SK-N-SH (cell line): ENCODE measurements around the gene SMKR1. TPM values are rescaled to one million over a fixed set of nuclear protein-coding genes. Genes with fewer than 3 reads are reported as not detected.

ENCODE experiments used
- CTCF ChIA-PET: fragments of 300-600, 350-600 bp; formaldehyde crosslinking; extraction: SDS; loops from one replicate; lab custom pipeline; 2021; lab: Yijun Ruan, JAX
- POLR2A ChIA-PET: fragments of 350-600 bp; sonication (Branson Sonifier 250); formaldehyde crosslinking; extraction: SDS; loops from one replicate; lab custom pipeline; 2020; ENCODE audit warnings: antibody characterized with exemption, inconsistent platforms; lab: Yijun Ruan, JAX
- DNase-seq: peaks from one replicate; pipeline ENCODE4 v3.0.0; 2012
- H2AFZ ChIP-seq: fragments of 200-600 bp; sonication (generic); 2 replicates; pipeline ENCODE4 v1.8.1; 2016; ENCODE audit warnings: antibody characterized with exemption, mild to moderate bottlenecking, low read depth
- H3F3A ChIP-seq: fragments of 200-600 bp; sonication (generic); replicated peaks from 2 replicates; pipeline ENCODE3; 2016; ENCODE audit warnings: antibody characterized with exemption, mild to moderate bottlenecking; ENCODE audit not compliant: insufficient read depth
- H3K27ac ChIP-seq, 2 experiments: fragments of 200-500 bp in 1 of 2; fragments of 200-600 bp in 1 of 2; sonication (Bioruptor generic) in 1 of 2; sonication (generic), shearing (Covaris generic) in 1 of 2; 2 replicates each; pipeline versions ENCODE4 v1.5.1 to v1.6.1; 2014 to 2016; ENCODE audit warnings: low read depth in 2 of 2, inconsistent platforms in 1 of 2, low read length in 1 of 2, mild to moderate bottlenecking in 1 of 2, mixed read lengths in 1 of 2
- H3K27me3 ChIP-seq: fragments of 200-600 bp; sonication (generic), shearing (Covaris generic); 2 replicates; pipeline ENCODE4 v1.6.1; 2016; ENCODE audit warnings: mixed run types; ENCODE audit not compliant: insufficient read depth
- H3K36me3 ChIP-seq, 2 experiments: fragments of 200-500 bp in 1 of 2; fragments of 200-600 bp in 1 of 2; sonication (Bioruptor generic) in 1 of 2; sonication (generic) in 1 of 2; replicated peaks in 1 of 2; 2 replicates each; pipeline versions ENCODE3 to v1.5.1; 2014 to 2016; ENCODE audit warnings: low read length in 1 of 2, mild to moderate bottlenecking in 1 of 2; ENCODE audit not compliant: insufficient read depth in 2 of 2, control insufficient read depth in 1 of 2
- H3K4me1 ChIP-seq, 2 experiments: fragments of 200-500 bp in 1 of 2; fragments of 200-600 bp in 1 of 2; sonication (Bioruptor generic) in 1 of 2; sonication (generic), shearing (Covaris generic) in 1 of 2; 2 replicates each; pipeline versions ENCODE4 v1.5.1 to v1.6.1; 2014 to 2016; ENCODE audit warnings: low read depth in 1 of 2, low read length in 1 of 2, mixed run types in 1 of 2; ENCODE audit not compliant: insufficient read depth in 2 of 2, control insufficient read depth in 1 of 2
- H3K4me2 ChIP-seq: fragments of 200-600 bp; sonication (generic), shearing (Covaris generic); 2 replicates; pipeline ENCODE4 v1.6.1; 2017; ENCODE audit warnings: mixed run types
- H3K4me3 ChIP-seq, 2 experiments: fragments of 200-500 bp in 1 of 2; fragments of 200-600 bp in 1 of 2; sonication (Bioruptor generic) in 1 of 2; sonication (generic), shearing (Covaris generic) in 1 of 2; 2 replicates each; pipeline versions ENCODE4 v1.5.1 to v1.8.1; 2014 to 2016; ENCODE audit warnings: low read depth in 2 of 2, inconsistent platforms in 1 of 2, low read length in 1 of 2, mild to moderate bottlenecking in 1 of 2, mixed read lengths in 1 of 2, moderate library complexity in 1 of 2
- H3K79me2 ChIP-seq: fragments of 200-600 bp; sonication (generic); 2 replicates; pipeline ENCODE4 v1.8.1; 2017; ENCODE audit warnings: mild to moderate bottlenecking; ENCODE audit not compliant: insufficient read depth
- H3K9ac ChIP-seq: fragments of 200-600 bp; sonication (generic); 2 replicates; pipeline ENCODE4 v1.6.1; 2017; ENCODE audit warnings: mixed run types
- H3K9me2 ChIP-seq: fragments of 200-600 bp; sonication (generic); 2 replicates; pipeline ENCODE4 v1.6.1; 2017; ENCODE audit warnings: mixed run types
- H3K9me3 ChIP-seq: fragments of 200-600 bp; sonication (generic); 2 replicates; pipeline ENCODE4 v1.6.1; 2017; ENCODE audit warnings: mixed run types, mild to moderate bottlenecking, moderate library complexity
- H4K20me1 ChIP-seq: fragments of 200-600 bp; sonication (generic); 2 replicates; pipeline ENCODE4 v1.6.1; 2017; ENCODE audit warnings: mild to moderate bottlenecking, mixed run types; ENCODE audit not compliant: insufficient read depth
- FOSL2 ChIP-seq: IDR thresholded peaks from 2 replicates; pipeline ENCODE4 v1.4.0; 2012; ENCODE audit warnings: low read depth, mild to moderate bottlenecking, moderate library complexity, borderline replicate concordance
- IRF3 ChIP-seq: fragments of 150-350 bp; IDR thresholded peaks from 2 replicates; pipeline ENCODE4 v1.6.1; 2016; ENCODE audit warnings: mild to moderate bottlenecking, low read depth, low read length
- MAX ChIP-seq: IDR thresholded peaks from 2 replicates; pipeline ENCODE4 v1.4.0; 2012; ENCODE audit warnings: low read depth
- NFIC ChIP-seq: IDR thresholded peaks from 2 replicates; pipeline ENCODE4 v1.4.0; 2012; ENCODE audit warnings: borderline replicate concordance
- REST ChIP-seq: IDR thresholded peaks from 2 replicates; pipeline ENCODE4 v1.6.1; 2012; ENCODE audit warnings: mild to moderate bottlenecking, low read depth, low read length, moderate library complexity
- RFX5 ChIP-seq: IDR thresholded peaks from 2 replicates; pipeline ENCODE4 v1.6.1; 2012; ENCODE audit warnings: mild to moderate bottlenecking, improper control_type of control experiment, low read length
- SMC3 ChIP-seq: IDR thresholded peaks from 2 replicates; pipeline ENCODE4 v1.6.1; 2012; ENCODE audit warnings: low read depth, low read length, improper control_type of control experiment
- TAF1 ChIP-seq: IDR thresholded peaks from 2 replicates; pipeline ENCODE4 v1.6.1; 2012; ENCODE audit warnings: low read depth, mild to moderate bottlenecking, low read length, moderate library complexity, borderline replicate concordance
- TCF12 ChIP-seq: IDR thresholded peaks from 2 replicates; pipeline ENCODE4 v1.4.0; 2012
- USF1 ChIP-seq: IDR thresholded peaks from 2 replicates; pipeline ENCODE4 v1.4.0; 2012; ENCODE audit warnings: low read depth, borderline replicate concordance
- ZBTB33 ChIP-seq: IDR thresholded peaks from 2 replicates; pipeline ENCODE4 v1.4.0; 2012; ENCODE audit warnings: low read depth, borderline replicate concordance
- WGBS: methylation state at CpG from one replicate; pipeline ENCODE4 v1.1.6; 2017; ENCODE audit warnings: low lambda C conversion rate; 5-methylcytosine and 5-hydroxymethylcytosine counted together
- polyA plus RNA-seq, 3 experiments: library from polyadenylated mRNA; depleted of rRNA; stranded (reverse); fragments of >200 nt; gene quantifications; 2 replicates each; pipeline ENCODE4 v1.2.3, GENCODE V29; 2012

Gene SMKR1
- polyA plus RNA-seq, 1 of the 3 experiments (the other 2 are of a cell fraction) = 8.1 TPM

- no peak overlapping the region for H3K4me2 ChIP-seq
- no peak for DNase-seq
- no peak overlapping the region for H3K4me3 ChIP-seq
- H4K20me1 ChIP-seq = no peaks in the 10 kb centered on the region
- H3K27me3 ChIP-seq = 0 out of 2 replicates have a peak, but pooled peaks cover 8% of the 10 kb centered on the region
- H3K4me1 ChIP-seq = no peaks in the 10 kb centered on the region
- H3K9me3 ChIP-seq = no peaks in the 10 kb centered on the region
- no peaks in the 10 kb centered on the region for H3F3A ChIP-seq
- H3K27ac ChIP-seq = no peak overlapping the region
- CTCF ChIA-PET = no interaction called here
- WGBS = 63% methylated on average over 8 of the region's 8 CpGs
- no peaks in the 10 kb centered on the region for H3K36me3 ChIP-seq
- no peak overlapping the region for H2AFZ ChIP-seq
- H3K79me2 ChIP-seq = no peaks in the 10 kb centered on the region
- no peaks in the 10 kb centered on the region for H3K9me2 ChIP-seq
- POLR2A ChIA-PET = no interaction called here
- H3K9ac ChIP-seq = no peak overlapping the region
- TF ChIP-seq RFX5 = no peak
- TF ChIP-seq FOSL2 = no peak
- TF ChIP-seq TCF12 = no peak
- no peak for TF ChIP-seq USF1
- no peak for TF ChIP-seq ZBTB33
- TF ChIP-seq, all 33 proteins: peak for 0
Measured at GRCh38 chr7:129559564-129559963, 57.2 kb downstream of the SMKR1 start.

GRCh38 chr7:129560831-129561230 is 58.5 kb downstream of the SMKR1 start:
- Histone ChIP-seq H3K79me2 (no peaks in the 10 kb centered on the region), H4K20me1 (no peaks in the 10 kb centered on the region), H3K27ac (no peak overlapping the region), H3K9me3 (no peaks in the 10 kb centered on the region), H3K36me3 (no peaks in the 10 kb centered on the region)
- CTCF ChIA-PET = interaction anchor here (1.6 kb wide), 1 partner anchor 10 kb away, joined by 6 read pairs; no protein-coding TSS in a partner anchor
- TF ChIP-seq SMC3 = no peak
- TF ChIP-seq, all 33 proteins: peak for 0
- POLR2A ChIA-PET = no interaction called here
- Histone ChIP-seq H3K27me3 (peaks cover 8% of the 10 kb centered on the region; the same call in 1 of the 2 replicates), H3K9me2 (no peaks in the 10 kb centered on the region), H3K4me1 (no peaks in the 10 kb centered on the region), H3F3A (no peaks in the 10 kb centered on the region), H3K4me2 (no peak overlapping the region), H3K4me3 (no peak overlapping the region), H3K9ac (no peak overlapping the region), H2AFZ (no peak overlapping the region)
- DNase-seq = no peak
- WGBS = 63% methylated on average over 5 of the region's 5 CpGs

- peaks cover 8% of the 10 kb centered on the region; the same call in 1 of the 2 replicates for H3K27me3 ChIP-seq
- 86% methylated on average over 12 of the region's 12 CpGs for WGBS
- H3K4me3 ChIP-seq = no peak overlapping the region
- H3F3A ChIP-seq = no peaks in the 10 kb centered on the region
- H3K27ac ChIP-seq = no peak overlapping the region
- no peak overlapping the region for H2AFZ ChIP-seq
- H3K4me2 ChIP-seq = no peak overlapping the region
- ChIA-PET POLR2A (no interaction called here), CTCF (no interaction called here)
- H4K20me1 ChIP-seq = no peaks in the 10 kb centered on the region
- H3K9ac ChIP-seq = no peak overlapping the region
- H3K79me2 ChIP-seq = no peaks in the 10 kb centered on the region
- H3K9me3 ChIP-seq = no peaks in the 10 kb centered on the region
- no peaks in the 10 kb centered on the region for H3K36me3 ChIP-seq
- DNase-seq = no peak
- H3K4me1 ChIP-seq = no peaks in the 10 kb centered on the region
- no peaks in the 10 kb centered on the region for H3K9me2 ChIP-seq
- TF ChIP-seq IRF3 = no peak
- TF ChIP-seq MAX = no peak
- TF ChIP-seq USF1 = no peak
- TF ChIP-seq TAF1 = no peak
- TF ChIP-seq NFIC = no peak
- no peak for TF ChIP-seq REST
Measured at GRCh38 chr7:129561677-129562359, 59.5 kb downstream of the SMKR1 start.
